GM18498 (cell line): ENCODE results near the gene FMR1NB.
A peak's percentile ranks its signal among the peaks of the same experiment; 100 is the strongest.

Experiments used
- ATAC-seq: cut with Tn5 transposase; IDR thresholded peaks from one replicate; pipeline ENCODE4 v1.9.1; 2021; ENCODE audit warnings: mild to moderate bottlenecking, moderate library complexity; ENCODE audit not compliant: unreplicated experiment

Gene FMR1NB

GRCh38 chrX:147981038-147981752, at the start of gene FMR1NB:
Gene FMR1NB (plus strand): TSS chrX:147981337. CDS start chrX:147981403, 66 bp downstream.
- no peak for ATAC-seq

GRCh38 chrX:147933815-147934214, 47.3 kb upstream of the FMR1NB start:
- no peak for ATAC-seq

GRCh38 chrX:147935156-147935758, 45.9 kb upstream of the FMR1NB start:
- no peak for ATAC-seq

DNA sequence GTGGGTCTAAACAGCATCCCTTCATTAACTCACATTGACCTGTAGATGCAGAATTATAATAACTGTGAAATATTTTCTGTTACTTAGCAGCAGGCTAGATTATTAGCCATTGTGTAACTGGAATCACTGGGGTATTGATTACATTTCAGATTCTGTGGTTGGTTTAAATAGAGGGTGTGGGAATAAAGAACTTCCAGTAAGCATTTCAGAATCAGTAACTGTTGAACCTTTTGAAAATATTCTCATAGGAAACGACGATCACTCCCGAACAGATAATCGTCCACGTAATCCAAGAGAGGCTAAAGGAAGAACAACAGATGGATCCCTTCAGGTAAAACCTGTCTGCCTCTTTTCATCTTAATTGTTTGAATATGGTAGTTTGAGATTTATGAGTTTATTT, 35.9 kb upstream of the FMR1NB start:
- ATAC-seq: no peak

DNA sequence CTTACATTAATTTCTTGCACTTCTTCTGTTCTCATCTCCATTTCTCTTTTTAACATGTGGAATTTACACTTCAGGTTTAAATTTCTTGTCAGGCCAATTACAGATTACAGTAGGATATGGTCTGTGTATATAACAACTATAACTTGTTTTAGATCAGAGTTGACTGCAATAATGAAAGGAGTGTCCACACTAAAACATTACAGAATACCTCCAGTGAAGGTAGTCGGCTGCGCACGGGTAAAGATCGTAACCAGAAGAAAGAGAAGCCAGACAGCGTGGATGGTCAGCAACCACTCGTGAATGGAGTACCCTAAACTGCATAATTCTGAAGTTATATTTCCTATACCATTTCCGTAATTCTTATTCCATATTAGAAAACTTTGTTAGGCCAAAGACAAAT, 32.6 kb upstream of the FMR1NB start:
- ATAC-seq: no peak

- ATAC-seq: no peak
These were observed 30.8 kb upstream of the FMR1NB start for GRCh38 chrX:147950352-147950751.

GRCh38 chrX:147953976-147954375, 27.2 kb upstream of the FMR1NB start:
- ATAC-seq: no peak

DNA sequence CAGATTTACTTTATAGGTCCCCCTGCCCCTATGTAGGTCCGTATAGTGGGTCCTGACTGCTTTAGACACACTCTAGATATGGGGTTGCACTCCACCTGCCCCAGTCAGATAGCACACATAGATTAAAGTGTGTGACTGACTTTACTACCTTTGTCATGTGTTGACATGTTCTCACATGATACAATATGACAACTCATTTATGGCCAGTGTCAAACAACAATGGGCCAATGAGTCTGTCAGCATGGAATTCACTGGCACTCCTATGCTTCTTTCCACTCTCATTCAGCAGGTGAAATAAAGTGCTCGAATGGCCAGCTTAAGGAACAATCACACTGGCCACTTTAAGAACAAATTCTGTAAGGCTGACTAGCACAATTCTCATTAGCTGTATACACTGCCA, 23.8 kb upstream of the FMR1NB start:
- ATAC-seq: no peak

- no peak for ATAC-seq
These were observed 22.8 kb upstream of the FMR1NB start for GRCh38 chrX:147958291-147958690.

DNA sequence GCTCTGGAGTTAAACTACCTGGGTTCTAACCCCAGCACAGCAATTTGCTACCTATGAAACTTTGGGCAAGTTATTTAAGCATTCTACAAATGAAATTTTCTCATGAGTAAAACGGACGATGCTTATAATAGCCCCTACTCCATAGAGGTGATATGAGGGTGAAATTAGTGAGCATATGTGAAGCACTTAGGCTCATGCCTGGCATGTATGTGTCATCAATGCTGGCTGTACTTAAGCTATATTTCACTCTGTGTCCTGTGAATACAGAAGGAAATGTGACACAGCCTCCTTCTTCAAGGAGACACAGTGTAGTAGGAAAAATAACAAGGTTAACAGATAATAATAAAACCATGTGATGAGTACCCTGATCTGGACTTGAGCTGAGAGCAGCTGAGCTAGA, 20.4 kb upstream of the FMR1NB start:
- ATAC-seq: no peak

- ATAC-seq: no peak
These were observed 18.7 kb upstream of the FMR1NB start for GRCh38 chrX:147962476-147962875.

DNA sequence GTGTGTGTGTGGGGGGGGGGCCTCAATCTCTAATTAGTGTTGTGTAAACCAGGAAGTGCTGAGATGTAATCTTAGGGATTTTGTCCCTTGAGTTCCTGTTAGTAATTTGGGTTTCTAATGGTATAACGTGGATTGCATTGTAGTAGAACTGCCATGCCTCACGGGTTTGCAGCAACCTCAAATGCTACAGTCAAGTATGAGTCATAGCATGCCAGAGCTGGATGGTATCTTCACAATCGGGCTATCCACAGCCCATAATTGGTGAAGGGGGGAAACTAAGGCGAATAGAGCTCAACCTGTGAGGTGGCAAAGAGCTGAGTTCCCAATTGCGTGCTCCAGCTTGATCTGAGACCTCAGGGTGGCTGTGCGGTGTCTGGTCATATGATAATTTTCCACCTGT, 2.2 kb upstream of the FMR1NB start:
- ATAC-seq: no peak

- ATAC-seq: no peak
These were observed 39.2 kb downstream of the FMR1NB start for GRCh38 chrX:148020329-148020728.

DNA sequence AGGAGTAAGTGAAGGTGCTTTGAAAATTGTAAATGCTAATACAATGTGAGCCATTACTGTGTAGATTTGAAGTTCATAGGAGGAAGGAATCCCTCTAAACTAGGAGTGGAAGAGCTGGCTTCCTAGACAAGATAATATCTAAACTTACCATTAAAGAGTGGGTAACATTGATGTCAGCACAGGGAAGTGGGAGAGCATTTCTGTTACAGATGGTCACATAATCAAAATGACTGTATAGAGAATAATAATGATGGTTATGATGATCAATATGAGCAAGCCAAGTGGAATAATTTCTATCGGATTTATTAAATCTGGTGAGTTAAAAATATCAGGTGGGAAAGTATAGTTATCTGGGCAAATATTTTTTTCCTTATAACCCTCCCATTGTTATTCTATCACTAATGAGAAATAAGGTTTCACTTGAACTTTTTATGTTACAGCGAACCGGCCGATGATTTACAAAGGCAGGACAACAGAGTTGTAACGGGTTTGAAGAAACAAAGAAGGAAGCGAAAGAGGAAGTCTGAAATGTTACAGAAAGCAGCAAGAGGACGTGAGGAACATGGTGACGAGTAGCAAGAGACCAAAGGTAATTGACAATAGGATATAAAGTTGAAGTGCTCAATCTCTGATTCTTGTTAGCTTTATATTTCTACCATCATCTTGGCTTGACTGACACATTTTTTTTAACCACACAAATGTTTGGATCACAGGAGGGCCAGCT, 43.5 kb downstream of the FMR1NB start:
- peak; percentile 92 for ATAC-seq

DNA sequence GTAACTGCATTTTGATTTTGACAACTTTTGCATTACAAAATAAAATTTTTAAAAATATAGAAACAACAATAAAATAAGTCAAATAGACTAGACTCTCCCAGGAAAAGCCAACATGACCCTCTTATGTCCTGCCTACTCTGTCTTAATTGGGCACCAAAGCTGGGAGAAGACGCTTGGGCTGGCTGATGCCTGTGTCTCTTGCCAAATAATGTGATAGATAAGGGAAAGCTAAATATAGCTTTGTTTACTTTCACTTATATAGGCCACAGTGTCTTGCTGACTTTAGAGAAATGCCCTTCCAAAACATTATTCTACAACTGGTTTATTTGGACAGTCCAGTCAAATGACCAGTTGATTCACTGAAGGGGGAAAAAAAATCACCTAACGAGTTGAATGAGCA, 54.2 kb downstream of the FMR1NB start:
- no peak for ATAC-seq

GRCh38 chrX:148037020-148037419, 55.9 kb downstream of the FMR1NB start:
- no peak for ATAC-seq

GRCh38 chrX:148043271-148043855, 62.2 kb downstream of the FMR1NB start:
- no peak for ATAC-seq

DNA sequence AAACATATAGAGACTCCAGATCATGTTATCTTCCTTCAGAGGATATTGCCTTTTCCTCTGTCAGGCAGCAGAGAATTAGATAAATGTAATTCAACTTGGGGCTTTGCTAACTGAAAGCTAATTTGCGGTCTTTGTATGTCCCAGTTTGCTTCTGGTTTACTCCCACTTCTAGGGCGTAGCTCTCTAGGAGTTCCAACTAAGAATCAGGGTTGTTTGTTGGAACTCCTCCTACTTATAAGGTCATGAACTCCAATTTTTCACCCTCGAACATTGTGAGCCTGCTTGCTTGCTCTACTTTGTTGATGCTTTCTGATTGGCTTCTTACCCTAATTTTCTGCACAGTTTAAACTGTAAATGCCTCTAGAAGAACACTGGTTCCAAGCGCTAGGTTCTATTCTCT, 66.1 kb downstream of the FMR1NB start:
- no peak for ATAC-seq

DNA sequence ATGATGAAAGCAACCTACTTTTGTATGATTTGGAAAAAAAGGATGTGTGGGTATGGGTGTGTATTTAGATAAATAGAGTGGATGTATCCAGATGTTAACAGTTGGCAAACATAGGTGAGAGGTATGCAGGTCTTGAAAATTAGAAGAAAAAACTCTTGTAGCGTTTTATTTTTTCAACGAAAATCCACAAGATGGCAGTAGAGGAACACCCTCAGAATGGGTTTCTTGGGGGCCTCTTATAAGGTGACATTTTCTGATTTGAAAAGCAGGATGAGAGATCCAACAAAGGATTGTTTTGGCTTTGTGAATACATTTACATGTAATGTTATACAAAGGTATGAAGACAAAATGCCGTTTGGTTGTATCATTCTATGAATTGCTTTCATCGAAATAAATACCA, 68.3 kb downstream of the FMR1NB start:
- ATAC-seq: no peak

DNA sequence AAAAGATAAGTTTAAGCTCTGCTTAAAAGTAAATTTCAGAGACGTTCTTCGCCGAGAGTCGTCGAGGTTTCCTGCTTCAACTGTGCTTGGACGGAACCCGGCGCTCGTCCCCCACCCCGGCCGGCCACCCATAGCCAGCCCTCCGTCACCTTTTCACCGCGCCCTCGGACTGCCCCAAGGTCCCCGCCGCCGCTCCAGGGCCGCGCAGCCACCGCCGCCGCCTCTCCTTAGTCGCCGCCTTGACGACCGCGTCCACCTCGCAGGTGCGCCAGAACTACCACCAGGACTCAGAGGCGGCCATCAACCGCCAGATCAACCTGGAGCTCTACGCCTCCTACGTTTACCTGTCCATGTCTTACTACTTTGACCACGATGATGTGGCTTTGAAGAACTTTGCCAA, 70.8 kb downstream of the FMR1NB start:
- no peak for ATAC-seq

GRCh38 chrX:148067285-148067684, 86.1 kb downstream of the FMR1NB start:
- ATAC-seq: no peak
